ENCODE results near the gene FOXQ1.
"Not testable (repeated sequence)": the region's sequence is repeated elsewhere in the genome, so short reads cannot be mapped to it uniquely, and the experiment has no call there.

Gene FOXQ1

GRCh38 chr6:1346558-1347091, 34.7 kb downstream of the FOXQ1 start:
- no peak overlapping the region for H3K27ac ChIP-seq
- H3K4me3 ChIP-seq (ENCODE audit: low read depth, low read length) = no peak overlapping the region
- DNase-seq = peak; percentile 55
- TF ChIP-seq, protein P1, sequence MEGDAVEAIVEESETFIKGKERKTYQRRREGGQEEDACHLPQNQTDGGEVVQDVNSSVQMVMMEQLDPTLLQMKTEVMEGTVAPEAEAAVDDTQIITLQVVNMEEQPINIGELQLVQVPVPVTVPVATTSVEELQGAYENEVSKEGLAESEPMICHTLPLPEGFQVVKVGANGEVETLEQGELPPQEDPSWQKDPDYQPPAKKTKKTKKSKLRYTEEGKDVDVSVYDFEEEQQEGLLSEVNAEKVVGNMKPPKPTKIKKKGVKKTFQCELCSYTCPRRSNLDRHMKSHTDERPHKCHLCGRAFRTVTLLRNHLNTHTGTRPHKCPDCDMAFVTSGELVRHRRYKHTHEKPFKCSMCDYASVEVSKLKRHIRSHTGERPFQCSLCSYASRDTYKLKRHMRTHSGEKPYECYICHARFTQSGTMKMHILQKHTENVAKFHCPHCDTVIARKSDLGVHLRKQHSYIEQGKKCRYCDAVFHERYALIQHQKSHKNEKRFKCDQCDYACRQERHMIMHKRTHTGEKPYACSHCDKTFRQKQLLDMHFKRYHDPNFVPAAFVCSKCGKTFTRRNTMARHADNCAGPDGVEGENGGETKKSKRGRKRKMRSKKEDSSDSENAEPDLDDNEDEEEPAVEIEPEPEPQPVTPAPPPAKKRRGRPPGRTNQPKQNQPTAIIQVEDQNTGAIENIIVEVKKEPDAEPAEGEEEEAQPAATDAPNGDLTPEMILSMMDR (IDR thresholded peaks at IDR 0.05; ENCODE audit: low read depth, low read length) = no peak
- H3K36me3 ChIP-seq = no peaks in the 10 kb centered on the region
- H3K27me3 ChIP-seq (ENCODE audit: insufficient read depth, low read depth, severe bottlenecking) = peaks cover 3% of the 10 kb centered on the region
- peaks cover 18% of the 10 kb centered on the region for H3K9me3 ChIP-seq (ENCODE audit: severe bottlenecking)

DNA sequence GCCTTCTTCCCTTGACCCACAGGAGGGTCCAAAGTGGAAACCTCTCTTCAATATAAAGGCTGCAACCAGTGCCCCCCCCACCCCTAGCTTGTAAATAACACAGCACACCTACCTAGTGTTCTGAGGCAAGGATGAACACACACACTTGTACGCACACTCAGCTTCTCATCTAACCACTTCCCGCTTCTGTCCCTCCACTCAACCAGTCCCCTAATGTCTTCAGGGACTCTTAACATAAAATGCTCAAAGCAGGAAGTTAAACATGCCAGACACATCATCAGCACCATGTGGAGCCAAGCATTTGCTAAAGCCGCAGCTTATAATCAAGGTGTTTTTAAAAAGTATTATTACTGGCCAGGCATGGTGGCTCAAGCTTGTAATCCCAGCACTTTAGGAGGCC, 35.3 kb downstream of the FOXQ1 start:
- TF ChIP-seq, protein P1 (IDR thresholded peaks at IDR 0.05; ENCODE audit: low read depth, low read length) = no peak
- Histone ChIP-seq H3K27me3 (ENCODE audit: insufficient read depth, low read depth, severe bottlenecking) (peaks cover 1% of the 10 kb centered on the region), H3K9me3 (ENCODE audit: severe bottlenecking) (peaks cover 23% of the 10 kb centered on the region), H3K27ac (no peak overlapping the region), H3K36me3 (no peaks in the 10 kb centered on the region), H3K4me3 (ENCODE audit: low read depth, low read length) (no peak overlapping the region)
- no peak for DNase-seq

GRCh38 chr6:1348675-1349074, 36.8 kb downstream of the FOXQ1 start:
- Histone ChIP-seq H3K4me3 (ENCODE audit: low read depth, low read length) (no peak overlapping the region), H3K27me3 (ENCODE audit: insufficient read depth, low read depth, severe bottlenecking) (no peaks in the 10 kb centered on the region), H3K36me3 (no peaks in the 10 kb centered on the region), H3K9me3 (ENCODE audit: severe bottlenecking) (peaks cover 25% of the 10 kb centered on the region), H3K27ac (no peak overlapping the region)
- TF ChIP-seq, protein P1 (IDR thresholded peaks at IDR 0.05; ENCODE audit: low read depth, low read length) = no peak
- DNase-seq = no peak

- TF ChIP-seq, protein P1 (IDR thresholded peaks at IDR 0.05; ENCODE audit: low read depth, low read length) = no peak
- Histone ChIP-seq H3K9me3 (ENCODE audit: severe bottlenecking) (peaks cover 19% of the 10 kb centered on the region), H3K4me3 (ENCODE audit: low read depth, low read length) (no peak overlapping the region), H3K36me3 (no peaks in the 10 kb centered on the region), H3K27me3 (ENCODE audit: insufficient read depth, low read depth, severe bottlenecking) (peaks cover 6% of the 10 kb centered on the region), H3K27ac (no peak overlapping the region)
- no peak for DNase-seq
These were observed 37.8 kb downstream of the FOXQ1 start for GRCh38 chr6:1349655-1350054.

GRCh38 chr6:1351381-1352008, 39.6 kb downstream of the FOXQ1 start:
- H3K27ac ChIP-seq = no peak overlapping the region
- TF ChIP-seq, protein P1 (IDR thresholded peaks at IDR 0.05; ENCODE audit: low read depth, low read length) = no peak
- H3K9me3 ChIP-seq (ENCODE audit: severe bottlenecking) = peaks cover 18% of the 10 kb centered on the region
- no peak overlapping the region for H3K4me3 ChIP-seq (ENCODE audit: low read depth, low read length)
- no peaks in the 10 kb centered on the region for H3K36me3 ChIP-seq
- no peak for DNase-seq
- H3K27me3 ChIP-seq (ENCODE audit: insufficient read depth, low read depth, severe bottlenecking) = peaks cover 6% of the 10 kb centered on the region

DNA sequence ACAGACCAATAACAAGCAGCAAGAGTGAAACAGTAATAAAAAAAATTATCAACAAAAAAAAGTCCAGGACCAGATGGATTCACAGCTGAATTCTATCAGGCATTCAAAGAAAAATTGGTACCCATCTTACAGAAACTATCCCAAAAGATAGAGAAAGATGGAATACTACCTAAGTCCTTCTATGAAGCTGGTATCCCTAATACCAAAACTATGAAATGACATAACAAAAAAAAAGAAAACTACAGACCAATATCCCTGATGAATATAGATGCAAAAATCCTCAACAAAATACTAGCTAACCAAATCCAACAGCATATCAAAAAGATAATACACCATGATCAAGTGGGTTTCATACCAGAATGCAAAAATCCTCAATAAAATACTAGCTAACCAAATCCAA, 43.2 kb downstream of the FOXQ1 start:
- Histone ChIP-seq H3K27me3 (ENCODE audit: insufficient read depth, low read depth, severe bottlenecking) (peaks cover 12% of the 10 kb centered on the region), H3K9me3 (ENCODE audit: severe bottlenecking) (peaks cover 18% of the 10 kb centered on the region)
- DNase-seq; H3K36me3 ChIP-seq; H3K4me3 ChIP-seq (ENCODE audit: low read depth, low read length); H3K27ac ChIP-seq: not testable (repeated sequence)

- H3K36me3 ChIP-seq; H3K9me3 ChIP-seq (ENCODE audit: severe bottlenecking); DNase-seq; H3K4me3 ChIP-seq (ENCODE audit: low read depth, low read length); H3K27ac ChIP-seq: not testable (repeated sequence)
- peaks cover 25% of the 10 kb centered on the region for H3K27me3 ChIP-seq (ENCODE audit: insufficient read depth, low read depth, severe bottlenecking)
These were observed 49.8 kb downstream of the FOXQ1 start for GRCh38 chr6:1361717-1362116.

Measured in WERI-Rb-1 (cell line).